ENCODE measurements around the gene DOK7.

The DOK7 gene

DNA sequence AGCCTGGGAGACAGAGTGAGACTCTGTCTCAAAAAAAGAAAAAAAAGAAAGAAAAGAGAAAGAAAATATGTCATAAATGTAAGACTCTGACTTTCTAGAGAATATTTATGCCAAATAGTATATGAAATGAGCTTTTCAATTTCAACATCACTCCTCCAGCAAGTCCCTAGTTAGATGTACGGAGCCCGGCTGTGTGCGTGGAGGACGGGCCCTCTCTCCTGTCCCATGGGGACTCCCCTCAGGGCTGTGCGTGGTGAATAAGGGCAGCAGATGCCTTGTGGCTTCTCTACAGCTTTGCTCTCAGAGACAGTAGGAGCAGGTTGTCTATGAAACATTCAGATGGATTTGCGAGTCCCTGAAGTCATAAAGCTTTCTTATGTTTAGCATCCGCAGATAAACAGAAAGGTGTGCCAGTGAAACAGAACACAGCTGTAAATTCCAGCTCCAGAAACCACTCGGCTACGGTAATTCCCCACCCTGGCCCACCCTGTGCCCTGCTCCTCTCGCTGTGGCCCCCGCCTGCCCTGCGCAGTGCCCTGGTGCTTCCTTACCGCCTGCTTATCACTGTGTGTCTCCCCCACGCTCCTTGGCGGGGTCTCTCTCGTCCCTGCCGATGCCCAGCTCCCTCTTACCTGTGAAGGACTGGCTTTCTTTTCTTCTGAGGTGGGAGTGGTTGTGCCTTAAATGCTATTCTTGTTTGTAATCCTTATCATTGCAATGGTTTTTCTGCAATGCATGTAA lies 35.2 kb upstream of the DOK7 start:
- no peak for DNase-seq

DNA sequence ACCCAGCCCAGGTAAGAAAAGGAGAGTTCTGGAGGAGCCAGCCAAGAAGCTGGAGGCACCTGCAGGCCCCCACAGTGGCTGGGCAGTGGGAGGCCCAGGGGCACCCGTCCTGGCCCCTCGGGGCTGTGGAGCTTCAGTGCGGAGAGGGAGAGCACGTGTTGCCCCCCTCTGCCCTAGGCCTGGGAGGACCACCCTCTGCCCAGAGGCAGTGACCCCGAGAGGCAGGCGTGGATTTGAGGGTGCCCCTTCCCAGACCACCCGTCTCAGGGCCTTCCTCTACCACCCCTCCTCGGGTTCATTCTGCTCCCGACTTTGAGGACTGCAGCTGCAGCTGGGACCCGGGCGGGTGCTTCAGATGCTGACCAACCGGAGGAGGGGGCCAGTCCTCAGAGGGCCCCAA lies 33.5 kb upstream of the DOK7 start:
- DNase-seq: no peak

DNA sequence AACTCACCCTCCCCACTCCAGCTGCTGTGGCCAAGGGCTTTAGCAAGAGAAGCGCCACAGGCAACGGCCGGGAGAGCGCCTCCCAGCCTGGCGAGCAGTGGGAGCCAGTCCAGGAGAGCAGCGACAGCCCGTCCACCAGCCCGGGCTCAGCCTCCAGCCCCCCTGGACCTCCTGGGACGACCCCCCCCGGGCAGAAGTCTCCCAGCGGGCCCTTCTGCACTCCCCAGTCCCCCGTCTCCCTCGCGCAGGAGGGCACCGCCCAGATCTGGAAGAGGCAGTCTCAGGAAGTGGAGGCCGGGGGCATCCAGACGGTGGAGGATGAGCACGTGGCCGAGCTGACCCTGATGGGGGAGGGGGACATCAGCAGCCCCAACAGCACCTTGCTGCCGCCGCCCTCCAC lies 32.6 kb upstream of the DOK7 start:
- no peak for DNase-seq

DNA sequence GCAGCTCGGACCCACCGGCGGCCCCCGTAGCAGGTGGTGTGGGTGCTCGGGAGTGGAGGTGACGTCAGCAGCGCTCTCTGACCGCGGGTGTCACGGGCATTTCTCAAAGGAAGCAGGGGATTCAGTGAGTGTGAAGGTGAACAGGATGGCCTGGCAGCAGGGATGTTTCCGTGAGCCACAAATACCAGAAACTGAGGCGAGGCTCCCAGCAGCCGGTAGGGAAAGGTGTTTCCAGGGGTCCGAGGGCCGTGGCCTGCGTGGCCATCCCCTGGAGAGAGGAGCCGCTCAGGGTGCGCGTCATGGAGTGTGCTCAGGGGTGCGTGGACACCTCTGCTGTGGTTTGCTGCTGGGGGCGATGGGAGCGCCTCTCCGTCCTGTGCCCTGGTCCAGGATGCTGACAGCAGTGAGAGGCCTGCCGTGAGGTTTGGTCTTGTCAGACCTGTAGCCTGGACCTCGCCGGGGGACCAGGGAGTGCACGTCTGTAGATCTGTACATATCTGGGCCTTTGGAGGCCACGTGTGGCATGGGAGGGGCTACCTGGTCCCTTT lies 31.6 kb upstream of the DOK7 start:
- no peak for DNase-seq

DNA sequence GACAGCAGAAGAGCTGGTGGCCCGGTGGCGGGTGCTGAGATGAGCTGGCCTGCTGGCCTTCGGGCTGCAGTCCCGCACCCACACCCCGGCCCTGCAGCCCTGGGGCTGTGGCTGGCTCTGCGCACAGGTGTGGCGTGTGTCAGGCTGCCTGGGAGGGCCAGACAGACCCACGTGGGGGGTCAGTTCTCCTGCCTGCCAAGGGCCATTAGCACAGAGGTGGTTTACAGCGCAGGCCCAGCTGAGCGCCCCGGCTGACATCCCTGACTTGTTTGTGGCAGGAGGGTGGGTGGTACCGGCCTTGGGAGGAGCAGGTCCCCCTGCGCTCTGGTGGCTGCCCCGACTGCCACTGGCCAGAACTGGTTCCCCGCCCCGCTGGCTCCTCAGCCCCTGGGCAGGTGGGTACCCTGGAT lies 30.7 kb upstream of the DOK7 start:
- no peak for DNase-seq

DNA sequence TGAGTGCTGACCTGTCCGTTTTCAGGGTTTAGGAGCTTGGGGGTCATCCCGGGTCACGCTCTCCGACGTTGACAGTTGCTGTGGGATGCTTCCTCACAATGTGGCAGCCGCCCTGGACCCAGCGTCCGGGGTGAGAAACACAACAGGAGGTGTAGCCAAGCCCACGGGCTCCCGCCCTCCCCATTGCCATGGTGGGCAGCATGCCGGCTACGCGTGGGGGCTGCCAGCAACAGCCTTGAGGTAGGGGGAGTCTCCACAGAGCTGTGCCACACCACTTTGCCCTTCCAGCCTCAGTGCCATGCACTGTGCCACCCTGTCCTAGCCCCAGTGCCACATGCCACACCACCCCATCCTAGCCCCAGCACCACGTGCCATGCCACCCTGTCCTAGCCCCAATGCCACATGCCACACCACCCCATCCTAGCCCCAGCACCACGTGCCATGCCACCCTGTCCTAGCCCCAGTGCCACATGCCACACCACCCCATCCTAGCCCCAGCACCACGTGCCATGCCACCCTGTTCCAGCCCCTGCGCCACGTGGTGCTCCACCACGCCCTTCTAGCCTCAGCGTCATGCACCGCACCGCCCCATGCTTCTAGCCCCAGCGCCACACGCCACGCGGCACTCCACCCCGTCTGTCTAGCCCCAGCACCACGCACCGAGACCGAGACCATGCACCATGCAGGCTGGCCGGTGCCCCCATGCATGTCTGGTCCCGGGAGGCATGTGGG lies 29.8 kb upstream of the DOK7 start:
- DNase-seq: no peak

DNA sequence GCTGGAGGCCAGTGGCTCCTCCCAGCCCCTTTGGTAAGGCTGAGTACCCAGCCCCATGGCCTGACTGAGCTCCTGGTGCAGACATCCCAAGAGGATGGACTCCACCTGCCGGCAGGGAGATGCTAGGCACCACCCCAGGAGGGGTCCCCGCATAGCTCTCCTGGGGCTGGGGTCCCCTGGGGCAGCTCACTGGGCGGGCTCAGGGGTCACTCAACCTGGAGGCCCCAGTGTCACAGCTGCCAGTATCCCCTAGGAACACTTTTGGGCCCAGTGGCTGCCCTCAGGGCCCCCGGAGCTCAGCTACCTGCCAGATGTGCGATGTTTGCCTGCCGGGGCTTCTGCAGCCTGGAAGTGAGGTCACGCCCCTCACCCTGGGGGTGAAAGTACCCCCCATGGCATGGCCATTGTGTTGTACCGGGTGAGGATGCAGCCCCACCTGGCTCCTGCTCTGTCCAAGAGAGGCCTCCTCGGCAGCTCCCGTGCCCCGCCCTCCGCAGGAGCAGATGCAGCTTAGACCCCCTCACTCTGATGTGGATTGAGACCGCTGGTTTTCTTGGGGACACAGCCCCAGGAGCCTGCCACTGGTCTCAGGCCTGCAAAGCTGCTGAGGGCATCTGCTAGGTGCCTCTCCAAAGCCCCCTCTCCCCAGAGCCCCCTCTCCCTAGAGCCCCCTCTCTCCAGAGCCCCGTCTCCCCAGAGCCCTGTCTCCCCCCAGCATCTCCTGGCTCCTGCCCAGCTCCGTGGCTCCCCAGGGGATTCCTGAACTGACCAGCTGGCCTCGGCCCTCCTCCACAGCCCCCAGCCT lies 28.0 kb upstream of the DOK7 start:
- DNase-seq: no peak

DNA sequence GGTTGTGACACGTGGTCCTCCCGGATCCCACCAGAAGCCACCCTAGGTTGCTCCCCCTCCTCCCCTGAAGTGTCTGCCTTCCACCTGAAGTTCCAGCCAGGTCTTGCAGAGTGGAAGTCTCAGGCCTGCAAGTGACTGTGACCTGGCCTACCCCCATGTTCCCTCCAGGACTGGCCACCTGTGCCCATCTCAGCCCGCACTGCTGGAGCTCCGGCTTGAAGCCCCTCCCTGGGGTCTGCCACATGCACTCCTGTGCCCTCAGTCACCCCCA lies 27.5 kb upstream of the DOK7 start:
- DNase-seq: no peak

DNA sequence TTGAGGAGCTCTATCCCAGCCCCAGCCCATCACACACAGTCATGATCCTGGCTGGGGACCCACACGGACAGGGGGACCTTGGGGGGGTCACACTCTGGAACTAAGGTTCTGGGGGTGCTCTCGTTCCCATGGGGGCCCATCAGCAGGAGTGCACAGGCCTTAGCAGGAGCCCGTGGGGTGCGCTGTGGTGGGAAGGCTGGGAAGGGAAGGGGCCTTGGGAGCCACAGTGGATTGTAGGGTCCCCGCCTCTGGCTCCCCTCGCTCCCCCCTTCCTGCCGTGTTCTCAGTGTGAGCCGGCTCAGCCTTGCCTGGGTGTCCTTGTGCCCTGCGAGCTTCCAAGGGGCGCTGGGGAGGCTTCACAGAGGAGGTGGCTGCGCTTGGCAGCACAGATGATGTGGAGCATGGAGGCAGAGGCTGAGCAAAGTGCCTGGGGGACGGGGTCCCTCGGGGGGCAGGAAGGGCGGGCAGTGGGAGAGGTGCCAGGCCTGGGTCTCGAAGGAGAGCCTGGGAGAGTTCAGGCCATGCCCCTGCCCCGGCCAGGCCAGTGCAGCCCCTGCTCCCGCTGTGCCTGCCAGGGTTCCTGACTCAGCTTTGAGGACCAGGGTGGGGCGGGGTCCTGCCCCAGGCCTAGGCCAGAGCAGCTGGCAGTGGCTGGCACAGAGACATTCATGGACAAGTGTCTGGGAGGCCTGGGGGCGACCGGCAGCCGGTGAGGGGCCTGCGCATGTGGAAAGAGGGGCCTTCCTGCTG lies 26.9 kb upstream of the DOK7 start:
- DNase-seq: no peak

DNA sequence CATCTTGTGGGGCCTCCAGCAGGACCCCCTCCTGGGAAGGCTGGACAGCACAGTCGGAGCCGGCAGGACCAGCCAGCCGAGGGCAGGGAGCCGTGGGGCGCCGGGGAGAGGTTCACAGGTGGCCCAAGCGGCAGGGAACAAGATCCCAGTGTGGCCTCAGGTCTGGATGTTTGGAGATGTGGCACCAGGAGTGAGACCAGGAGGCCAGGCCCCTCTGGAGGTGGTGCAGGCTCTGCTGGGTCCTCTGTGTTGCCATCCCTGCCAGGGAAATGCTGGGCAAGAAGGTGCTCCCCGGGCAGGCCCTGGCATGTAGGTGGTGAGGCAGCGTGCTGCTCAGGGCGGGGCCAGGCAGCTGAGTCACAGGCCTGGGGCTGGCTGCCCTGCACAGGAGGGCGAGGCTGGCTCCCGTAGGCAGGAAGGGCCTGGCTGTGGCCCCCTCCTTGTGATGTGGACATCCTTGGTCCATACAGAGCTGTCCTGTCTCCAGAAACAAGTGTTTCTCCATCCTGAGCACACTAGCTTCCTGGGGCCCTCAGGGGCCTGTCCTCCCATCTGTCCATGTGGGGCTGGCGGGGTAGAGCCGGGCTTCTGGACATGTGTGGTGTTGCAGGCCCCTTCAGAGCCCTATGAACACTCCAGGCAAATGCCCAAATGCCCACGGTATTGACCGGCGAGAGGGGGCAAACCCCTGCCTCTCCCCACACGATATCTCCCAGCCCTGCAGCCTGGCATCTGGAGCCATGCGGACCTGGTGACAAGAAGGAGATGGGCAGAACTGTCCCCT lies 26.1 kb upstream of the DOK7 start:
- DNase-seq: no peak

DNA sequence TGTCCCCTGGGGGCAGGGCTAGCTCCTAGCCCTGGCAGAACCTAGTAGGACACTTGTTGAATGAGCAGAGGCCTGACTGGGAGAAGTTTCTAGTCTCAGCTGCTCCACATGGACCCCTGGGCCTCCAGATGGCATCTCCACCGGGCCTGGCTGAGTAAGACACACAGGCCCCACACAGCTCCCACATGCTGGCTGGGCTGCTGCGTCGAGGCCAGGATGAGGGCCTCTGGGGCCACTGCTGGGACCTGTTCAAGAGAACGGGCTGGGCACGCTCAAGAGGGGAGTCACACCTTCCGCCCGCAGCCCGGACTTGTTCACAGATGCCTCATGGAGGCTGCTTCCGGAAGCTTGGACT lies 25.5 kb upstream of the DOK7 start:
- no peak for DNase-seq

DNA sequence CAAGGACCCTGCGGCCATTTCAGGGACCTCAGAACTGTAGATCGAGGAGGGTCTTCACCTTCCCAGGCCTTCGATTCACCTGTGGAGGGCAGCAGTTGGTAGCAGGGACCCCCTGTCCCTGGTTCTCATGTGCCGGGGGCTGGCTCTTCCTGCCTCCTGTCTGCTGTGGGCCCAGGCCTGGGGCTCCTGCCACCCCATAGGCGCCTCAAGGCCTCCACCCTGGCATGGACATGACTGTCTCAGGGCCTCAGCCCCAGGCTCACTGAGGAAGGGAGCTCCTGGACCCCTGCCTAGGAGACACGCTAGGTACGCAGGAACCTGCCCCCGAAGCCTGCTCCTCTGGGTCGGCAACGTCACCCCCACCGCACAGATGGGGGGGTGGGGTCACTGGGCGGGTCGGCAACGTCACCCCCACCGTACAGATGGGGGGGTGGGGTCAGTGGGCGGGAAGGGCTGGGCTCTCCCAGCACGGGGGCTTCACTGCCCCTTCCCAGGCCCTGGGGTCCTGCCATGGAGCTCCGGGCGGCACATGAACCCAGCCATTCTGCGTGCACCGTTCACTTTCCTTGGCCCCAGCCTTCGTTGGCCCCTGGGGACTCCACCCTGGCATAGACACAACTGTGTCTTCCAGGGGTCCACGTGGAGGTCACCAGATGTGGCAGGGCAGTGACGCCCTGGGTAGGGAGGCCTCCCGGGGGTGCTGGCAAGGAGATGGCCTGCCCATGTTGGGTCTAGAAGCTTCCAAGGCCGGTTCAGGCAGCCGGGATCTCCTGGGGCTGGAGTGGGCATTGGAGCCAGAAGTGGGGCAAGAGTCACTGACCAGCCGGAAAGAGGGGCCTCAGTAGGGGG lies 24.9 kb upstream of the DOK7 start:
- no peak for DNase-seq

DNA sequence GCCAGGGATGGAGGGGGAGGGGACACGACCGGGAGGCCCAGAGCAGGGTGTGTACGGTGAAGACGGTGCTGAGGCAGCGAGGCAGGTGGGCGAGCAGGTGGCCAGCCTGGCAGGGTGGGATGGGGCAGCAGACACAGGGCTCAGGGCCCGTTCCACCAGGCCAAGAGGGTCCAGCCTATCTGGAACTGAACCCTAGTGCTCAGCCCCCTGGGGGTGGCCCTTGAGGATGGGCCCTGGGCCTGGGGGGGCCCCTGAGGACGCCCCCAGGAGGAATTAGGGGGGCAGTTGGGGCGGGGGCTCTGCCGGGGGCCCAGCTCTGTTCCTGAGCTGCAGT lies 24.3 kb upstream of the DOK7 start:
- no peak for DNase-seq

DNA sequence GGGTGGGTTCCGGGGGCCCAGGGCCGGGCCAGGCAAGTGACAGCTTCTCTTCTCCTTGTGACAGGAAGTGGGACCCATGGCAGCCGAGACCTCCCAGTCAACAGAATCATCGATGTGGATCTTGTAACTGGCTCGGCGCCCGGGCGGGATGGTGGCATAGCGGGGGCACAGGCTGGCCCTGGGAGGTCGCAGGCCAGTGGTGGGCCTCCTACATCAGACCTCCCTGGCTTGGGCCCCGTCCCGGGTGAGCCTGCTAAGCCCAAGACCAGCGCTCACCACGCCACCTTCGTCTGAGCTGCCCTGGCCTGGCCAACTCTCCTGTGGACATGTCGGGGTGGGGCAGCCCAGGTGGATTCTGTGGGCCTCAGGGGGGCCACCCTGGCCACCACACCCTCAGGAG lies 23.7 kb upstream of the DOK7 start:
- no peak for DNase-seq

DNA sequence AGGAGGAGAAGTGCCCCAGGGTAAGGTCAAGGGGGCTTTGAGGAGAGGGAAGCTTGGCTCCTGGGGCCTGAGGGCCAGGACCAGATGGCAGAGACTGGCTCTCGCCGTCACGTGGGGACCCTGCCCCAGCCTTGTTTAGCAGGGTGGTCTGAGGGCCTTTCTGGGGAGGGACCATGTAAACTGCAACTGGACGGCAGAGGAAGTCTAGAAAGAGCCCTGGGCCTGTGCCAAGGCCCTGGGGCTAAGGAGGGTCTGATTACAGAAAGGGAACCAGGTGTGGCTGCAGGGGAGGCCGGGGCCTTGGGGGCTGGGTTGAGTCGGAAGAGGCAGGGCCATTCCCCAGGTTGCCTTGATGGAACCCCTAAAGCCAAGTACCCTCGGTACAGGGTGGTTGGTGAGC lies 23.1 kb upstream of the DOK7 start:
- peak; percentile 63 for DNase-seq

DNA sequence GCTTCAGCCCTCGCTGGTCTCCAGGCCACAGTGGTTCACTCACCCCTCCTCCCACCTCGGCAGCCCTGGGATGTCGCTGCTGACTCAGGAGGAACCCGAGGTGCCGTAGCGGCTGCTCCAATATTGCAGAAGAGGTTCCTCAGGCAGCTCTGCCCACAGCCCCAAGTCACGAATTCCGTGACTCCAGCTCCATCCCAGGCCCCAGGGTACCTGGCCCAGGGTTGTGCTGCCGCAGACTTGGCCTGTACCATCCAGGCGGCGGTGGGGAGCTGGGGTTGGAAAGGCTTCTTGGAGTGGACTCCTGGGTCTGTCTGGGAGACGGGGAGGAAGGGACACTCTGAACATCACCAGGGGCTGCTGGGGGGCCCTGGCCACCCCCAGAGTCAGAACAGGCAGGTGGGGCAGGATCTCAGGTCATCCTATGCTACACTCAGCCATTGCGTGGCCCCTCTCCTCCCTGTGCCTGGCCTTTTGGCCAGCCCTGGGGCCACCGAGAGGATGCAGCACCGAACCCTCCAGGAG lies 22.1 kb upstream of the DOK7 start:
- peak; percentile 47 for DNase-seq

DNA sequence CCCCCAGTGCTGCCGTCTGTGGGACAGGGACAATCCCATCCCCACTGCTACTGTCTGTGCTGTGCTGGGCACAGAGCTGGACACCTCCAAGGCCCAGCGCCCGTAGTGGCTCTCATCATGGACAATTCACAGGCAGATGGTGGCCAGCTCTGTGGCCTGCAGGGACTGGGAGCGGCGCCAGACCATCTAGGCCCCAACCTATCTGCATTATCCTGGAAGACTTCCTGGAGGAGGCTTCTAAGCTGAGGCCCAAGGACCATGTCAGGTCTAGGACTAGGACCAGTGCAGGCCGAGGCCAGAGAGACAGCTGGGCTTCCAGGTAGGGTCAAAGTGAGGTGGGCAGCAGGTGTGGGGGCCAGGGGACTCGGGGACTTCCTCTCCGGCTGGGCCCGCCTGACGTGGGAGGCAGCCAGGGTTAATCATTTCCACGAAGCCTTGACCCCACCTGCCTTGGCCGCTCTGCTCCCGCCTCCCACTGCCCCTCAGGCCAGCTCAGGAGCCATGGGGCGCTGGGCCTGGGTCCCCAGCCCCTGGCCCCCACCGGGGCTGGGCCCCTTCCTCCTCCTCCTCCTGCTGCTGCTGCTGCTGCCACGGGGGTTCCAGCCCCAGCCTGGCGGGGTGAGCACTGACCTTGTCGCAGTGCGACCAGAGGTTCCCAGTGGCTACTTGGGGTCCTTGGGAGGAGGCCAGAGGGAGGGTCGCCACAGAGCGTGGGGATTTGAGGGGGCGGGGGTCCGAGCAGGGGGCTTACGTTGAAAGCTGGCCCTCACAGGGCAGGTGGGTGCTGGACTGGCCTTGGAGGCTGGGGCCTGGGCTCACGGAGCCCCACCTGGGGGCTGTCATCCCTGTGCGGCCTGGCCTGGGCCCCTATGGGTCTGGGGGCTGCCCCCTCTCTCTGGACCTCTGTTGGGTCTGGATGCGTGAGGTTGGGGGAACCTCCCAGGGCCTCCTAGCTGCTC lies 21.3 kb upstream of the DOK7 start, which contains the start of gene HGFAC:
Gene HGFAC (plus strand): TSS at position 468 of the 959 bp plus-strand sequence. CDS start 34 bp downstream, at position 502.
- DNase-seq: no peak

DNA sequence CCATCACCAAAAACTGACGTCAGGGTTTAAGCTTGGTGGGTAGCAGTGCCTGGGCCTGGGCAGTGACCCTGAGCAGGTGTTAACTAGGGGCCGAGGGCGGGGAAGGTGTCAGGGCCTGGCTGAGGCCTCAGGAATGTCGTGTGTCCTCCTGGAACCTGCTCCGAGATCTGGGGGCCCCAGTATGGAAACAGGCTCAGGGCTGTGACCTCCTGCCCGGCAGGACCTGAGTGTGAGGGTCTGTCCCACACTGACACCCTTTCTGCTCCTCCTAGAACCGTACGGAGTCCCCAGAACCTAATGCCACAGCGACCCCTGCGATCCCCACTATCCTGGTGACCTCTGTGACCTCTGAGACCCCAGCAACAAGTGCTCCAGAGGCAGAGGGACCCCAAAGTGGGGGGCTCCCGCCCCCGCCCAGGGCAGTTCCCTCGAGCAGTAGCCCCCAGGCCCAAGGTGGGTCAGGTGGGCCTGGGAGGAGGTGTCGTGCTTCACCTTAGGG lies 20.6 kb upstream of the DOK7 start:
- no peak for DNase-seq

DNA sequence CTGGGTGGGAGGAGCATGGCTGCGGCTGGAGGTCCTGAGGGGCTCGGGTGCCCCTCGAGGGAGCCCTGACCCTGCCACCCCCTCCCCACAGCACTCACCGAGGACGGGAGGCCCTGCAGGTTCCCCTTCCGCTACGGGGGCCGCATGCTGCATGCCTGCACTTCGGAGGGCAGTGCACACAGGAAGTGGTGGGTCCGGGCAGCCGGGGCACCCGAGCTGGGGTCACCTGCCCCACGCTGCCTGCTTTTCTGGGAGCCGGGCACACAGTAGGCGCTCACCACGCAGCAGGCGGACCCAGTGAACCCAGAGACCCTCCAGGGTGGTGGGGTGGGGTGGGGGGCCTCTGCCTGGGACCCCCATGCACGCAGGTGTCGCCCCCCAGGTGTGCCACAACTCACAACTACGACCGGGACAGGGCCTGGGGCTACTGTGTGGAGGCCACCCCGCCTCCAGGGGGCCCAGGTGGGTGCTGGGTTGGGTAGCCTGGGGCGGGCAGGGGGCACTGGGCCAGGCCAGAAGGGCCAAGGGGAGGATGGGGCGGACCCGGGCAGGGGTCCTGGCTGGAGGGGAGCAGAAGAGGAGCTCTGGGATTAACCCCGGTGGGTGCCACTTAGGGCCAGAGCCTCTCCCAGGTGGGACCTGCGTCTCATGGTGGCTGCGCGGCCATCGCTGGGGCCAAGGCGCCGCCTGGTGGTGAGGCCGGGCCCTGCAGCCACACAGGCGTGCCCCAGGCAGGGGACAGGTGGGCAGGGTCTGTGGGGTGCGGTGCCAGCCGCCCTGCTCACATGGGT lies 20.0 kb upstream of the DOK7 start:
- peak; percentile 64 for DNase-seq
